ENCODE results near the gene GPR107.

Gene GPR107

GRCh38 chr9:130112538-130113151 is 58.9 kb downstream of the GPR107 start:
- no peak for DNase-seq

- DNase-seq: no peak
Observed at GRCh38 chr9:130114741-130115140, 61.0 kb downstream of the GPR107 start.

DNA sequence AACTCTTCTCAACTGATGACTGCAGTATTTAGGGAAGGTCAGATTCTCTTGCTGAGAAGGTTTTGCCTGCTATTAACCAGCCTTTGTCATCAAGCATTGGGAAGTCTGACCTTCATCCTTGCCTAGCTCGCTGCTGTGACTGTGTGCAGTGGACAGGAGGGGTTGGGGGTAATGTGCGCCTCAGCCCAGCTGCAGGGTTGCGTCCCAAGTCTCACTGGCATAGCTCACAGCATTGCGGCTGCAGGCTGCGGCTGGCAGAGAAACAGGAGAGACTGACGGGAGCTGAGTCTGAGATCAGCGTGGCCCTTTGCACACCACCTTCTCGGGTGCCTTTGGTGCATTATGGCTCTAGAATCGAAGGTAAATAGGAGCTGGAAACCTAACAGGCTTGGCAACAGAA is 62.6 kb downstream of the GPR107 start:
- no peak for DNase-seq

DNA sequence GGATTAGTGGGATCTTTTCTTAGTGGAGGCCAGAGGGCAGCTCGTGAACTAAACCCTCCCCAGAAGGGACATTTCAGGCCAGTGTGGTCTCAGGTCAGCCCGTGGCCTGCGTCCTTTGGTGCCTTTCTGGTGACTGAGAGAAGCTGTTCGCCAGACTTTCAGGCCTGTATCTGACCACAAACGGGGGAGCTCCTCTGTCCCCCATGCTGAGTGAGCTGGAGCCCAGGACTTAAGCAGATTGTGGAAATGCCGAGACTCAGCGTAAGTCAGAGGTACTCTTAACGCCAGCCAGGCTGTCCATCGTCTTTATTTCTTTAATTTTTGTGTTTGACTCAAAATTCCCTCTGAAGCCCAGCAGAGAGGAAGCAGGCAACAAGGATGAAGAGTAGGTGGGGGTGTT is 63.7 kb downstream of the GPR107 start:
- DNase-seq: no peak

DNA sequence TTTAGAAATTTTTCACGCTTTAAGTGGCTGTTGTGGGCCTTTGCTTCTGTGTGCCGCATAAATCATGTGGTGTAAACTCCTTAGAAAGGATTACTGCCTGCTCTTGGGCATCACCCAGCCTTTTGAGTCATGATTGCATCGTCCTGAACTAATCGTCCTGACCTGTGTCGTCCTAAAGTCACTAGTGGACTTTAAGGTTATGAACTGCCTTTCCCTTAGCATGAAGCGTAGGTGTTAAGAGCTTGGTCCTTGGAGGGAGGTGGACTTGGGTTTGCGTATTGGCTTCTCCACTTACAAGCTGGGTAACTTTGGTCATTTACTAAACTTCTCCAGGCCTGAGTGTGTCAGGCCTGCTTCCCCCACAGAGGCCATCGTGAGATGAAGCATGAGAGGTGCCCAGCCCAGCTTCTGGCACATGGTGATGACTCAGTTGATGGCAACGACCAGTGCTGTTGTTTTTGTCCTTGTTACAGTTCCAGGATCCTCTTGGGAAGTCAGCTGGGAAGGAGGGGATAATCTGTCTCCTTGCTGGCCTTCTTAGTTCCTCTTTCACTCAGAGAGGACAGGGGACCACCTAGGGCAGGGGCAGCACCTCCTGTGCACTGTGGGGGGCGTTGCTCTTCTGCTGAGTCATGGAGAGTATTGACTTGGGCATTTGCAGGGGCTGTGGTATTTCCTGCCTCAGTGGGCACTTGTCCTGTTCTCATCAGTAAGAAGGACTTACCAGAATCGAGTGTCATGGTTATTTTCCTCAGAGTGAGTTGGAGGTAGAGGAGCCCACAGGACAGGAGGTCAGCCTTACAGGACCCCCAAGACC is 64.3 kb downstream of the GPR107 start:
- DNase-seq: no peak

- no peak for DNase-seq
Observed at GRCh38 chr9:130118841-130119518, 65.3 kb downstream of the GPR107 start.

DNA sequence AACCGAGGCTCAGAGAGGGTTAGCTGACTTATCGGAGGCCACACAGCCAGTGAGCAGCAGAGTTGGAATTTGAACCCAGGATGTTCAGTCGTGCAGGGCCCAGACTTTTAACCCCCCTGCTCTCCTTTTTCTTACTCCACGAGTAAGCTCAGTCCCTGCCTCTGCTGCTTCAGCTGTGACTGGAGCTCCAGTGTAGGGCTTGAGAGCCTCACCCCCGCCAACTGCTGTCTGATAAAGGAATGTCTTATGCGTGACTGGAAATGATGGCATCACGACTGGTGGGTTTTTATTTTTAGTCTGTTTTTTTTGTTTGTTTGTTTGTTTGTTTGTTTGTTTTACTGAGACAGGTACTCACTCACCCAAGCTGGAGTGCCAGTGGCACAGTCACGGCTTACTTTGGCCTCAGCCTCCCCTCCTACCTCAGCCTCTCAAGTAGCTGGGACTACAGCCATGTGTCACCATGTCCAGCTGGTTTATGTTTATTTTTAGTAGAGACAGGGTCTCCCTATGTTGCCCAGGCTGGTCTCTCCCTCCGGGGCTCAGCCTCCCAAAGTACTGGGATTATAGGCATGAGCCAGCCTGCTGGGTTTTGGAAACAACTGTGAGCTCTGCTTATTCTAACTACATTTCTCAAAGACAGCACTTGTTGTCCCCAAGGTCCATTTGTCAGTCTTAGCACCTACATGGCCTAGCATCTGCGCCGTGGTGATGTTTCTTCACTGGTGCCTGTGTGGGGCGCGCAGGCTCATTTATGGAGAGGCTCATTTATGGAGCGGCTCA is 66.0 kb downstream of the GPR107 start:
- DNase-seq: no peak

DNA sequence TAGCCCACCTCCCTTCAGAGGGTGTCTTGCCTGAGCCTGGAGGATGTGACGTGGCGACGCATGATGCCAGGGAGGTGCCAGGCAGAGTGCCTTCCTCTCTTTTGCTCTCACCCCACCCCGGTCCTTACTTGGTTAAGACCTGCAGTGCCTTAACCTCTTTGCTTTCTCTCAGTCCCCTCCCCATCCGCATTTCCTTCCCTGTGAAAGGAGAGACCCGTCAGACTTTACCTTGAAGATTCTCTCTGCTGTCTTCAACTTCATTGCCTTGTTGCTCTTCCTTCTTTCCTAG is 66.5 kb downstream of the GPR107 start:
- no peak for DNase-seq

GRCh38 chr9:130120832-130121231 is 67.1 kb downstream of the GPR107 start:
- DNase-seq: no peak

DNA sequence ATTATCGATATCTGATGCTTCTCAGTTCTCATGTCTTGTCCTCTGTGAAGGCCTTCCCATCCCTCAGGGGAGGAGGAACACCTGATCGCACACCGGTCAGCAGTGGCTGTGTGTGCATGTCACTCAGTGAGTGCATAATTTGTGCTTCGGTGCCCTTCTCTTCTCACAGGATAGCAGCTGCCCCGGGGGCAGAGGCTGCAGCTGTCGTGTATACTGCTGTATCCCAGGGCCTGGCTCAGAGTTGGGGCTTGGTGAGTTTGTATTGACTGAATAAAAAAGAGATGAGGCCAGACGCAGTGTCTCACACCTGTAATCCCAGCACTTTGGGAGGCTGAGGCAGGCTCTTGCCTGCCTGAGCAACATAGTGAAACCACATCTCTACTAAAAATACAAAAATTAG is 68.8 kb downstream of the GPR107 start:
- no peak for DNase-seq

GRCh38 chr9:130124085-130124860 is 70.6 kb downstream of the GPR107 start:
- DNase-seq: no peak

GRCh38 chr9:130126721-130127433 is 73.2 kb downstream of the GPR107 start:
- DNase-seq: no peak

DNA sequence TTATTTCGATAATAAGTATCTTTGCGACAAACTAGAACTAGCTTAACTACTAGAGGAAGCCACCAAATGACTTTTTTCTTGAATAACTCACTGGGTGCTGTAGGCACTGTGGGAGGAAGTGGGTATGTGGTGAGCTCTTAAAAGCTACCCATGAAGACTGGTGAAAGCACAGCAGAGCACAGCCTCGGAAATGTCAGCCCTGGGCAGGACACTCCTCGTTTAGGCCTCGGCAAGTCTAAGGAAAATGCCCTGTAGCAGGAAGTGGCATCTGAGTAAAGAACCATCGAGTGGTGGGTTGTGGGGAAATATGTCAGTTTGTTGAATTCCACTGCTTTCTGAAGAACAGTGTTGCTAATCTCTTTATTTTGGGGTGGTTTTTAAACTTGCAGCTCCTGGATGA is 74.5 kb downstream of the GPR107 start:
- DNase-seq: no peak

DNA sequence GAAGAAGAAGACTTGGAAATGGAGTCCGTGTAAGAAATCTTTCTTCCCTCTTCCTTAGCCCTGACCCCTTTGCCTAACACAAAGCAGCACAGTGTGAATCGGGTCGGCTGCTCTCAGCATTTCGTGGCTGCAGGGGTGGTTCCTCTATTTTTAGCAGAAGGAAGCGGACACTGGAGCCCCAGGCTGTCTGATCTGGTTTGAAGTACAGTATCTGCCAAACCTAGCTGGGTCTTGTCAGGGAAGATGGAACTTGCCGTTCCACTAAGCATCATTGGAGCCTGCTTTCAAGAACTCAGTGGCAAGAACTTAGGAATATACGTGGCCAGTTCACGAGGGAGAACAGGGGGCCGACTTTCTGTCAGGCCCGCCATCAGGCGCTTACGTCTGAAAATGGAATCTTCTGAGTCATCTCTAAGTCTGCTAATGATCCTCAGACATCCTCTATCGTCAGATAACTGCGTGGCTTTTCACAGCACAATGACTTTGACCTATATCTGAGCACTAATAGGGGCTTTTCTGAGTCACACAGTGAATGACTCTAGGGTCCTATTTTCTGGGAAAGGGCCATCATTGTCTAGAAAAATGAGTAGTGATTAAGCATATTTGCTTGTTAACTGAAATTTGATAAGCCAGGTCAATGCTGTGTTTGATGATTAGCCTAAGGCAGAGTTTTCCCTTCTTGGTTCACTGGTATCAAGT is 75.2 kb downstream of the GPR107 start:
- peak in 1 of 2 experiments; percentile 77 for DNase-seq

DNA sequence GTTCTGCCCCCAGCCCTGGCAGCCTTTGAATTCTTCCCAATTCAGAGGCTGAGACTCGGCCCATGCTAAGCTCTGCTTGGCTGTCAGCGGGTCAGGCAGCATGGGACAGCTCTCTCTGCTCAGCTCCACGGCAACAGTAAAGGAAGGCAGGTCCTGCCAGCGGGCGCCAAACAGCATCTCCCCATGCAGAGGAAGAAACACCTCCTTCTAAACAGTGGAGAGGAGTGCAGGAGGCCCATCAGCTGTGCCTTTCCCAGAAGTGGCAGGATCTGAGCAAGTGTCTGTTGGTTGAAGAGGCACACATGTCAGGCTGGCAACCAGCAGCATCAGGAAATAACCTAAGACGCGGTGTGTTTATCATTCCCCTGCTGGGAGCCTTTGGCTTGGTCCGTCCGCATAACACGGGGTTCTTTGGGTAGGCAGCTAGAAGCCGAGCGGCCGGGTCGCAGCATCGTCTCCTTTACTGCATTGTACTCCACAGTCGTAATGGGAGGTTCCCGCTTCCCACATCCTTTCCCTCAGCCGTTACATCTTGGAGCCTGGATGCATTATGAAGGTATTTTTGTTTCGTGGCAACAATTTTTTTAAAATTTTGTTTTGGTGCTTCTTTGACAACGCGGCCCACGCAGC is 75.8 kb downstream of the GPR107 start:
- DNase-seq: peak in 1 of 2 experiments; percentile 46

DNA sequence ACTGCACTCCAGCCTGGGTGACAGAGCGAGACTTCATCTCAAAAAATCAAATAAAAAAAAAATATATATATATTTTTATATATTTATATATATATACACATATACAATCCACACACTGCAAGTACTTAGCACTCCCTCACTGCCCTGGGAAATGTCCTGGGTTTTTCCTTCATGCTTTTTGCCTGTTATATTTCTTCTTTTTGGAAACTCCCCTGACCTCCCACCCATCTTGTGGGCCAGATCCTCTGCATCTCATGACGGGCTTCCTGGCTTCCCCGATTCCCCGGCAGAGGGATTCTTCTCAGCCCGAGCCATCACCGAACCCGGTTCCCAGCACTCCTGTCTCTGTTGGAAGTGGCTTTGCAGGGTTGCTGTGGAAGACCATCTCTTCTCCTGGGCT is 79.0 kb downstream of the GPR107 start:
- no peak for DNase-seq

GRCh38 chr9:130137081-130137640 is 83.5 kb downstream of the GPR107 start:
- DNase-seq: no peak

DNA sequence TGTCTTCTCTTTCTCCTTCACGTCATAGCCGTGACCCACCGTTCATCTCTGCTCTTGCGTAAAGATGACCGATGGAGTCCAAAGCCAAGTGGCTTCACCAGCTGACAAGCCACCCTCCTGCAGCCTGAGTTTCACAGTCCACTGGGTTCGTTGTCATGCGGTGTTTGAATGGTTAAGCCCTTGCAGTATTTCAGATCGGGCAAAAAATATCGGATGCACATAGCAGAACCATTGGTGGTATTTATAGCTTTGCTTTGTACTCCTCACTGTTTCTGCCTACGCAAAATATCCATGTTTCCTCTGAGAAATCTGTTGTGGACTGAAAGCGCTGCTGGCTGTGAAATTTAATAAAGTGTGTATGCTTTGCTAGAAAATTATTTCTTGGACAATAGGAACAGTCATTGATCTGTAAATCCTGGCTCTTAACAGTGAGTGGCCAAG is 84.0 kb downstream of the GPR107 start:
- no peak for DNase-seq

DNA sequence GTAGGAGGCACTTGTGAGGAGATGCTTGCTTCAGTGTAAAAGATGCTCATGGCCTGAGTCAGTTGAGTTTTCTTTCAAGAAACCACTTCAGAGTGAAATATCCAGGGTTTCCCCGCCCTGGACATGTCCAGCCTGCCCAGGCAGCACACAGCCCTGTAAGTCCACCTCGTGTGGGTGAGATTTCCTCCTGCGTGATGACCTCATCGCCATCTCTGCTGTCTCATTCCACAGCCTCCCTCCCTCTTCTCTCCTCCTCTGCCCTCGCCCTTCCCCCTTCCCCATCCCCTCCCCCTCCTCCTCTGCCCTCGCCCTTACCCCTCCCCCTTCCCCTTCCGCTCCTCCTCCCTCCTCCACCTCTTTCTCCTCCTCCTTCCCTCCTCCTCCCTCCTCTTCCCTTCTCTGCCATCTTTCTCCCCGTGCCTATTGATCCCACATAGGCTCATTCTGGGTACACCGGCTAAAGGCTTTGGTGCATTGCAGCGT is 84.5 kb downstream of the GPR107 start:
- DNase-seq: no peak

- DNase-seq: no peak
Observed at GRCh38 chr9:130138791-130139190, 85.1 kb downstream of the GPR107 start.

Data from cerebellar nuclear complex (tissue), 1 donor.